ENCODE results near the gene KCNT2. TPM values are rescaled to one million over a fixed set of nuclear protein-coding genes. Genes with fewer than 3 reads are reported as not detected.

KCNT2 gene
- total RNA-seq, 1 experiment from 2014 or later = 9.1 TPM

- no peak for DNase-seq
- Histone ChIP-seq H4K8ac (replicated peaks; ENCODE audit: insufficient read length, low read depth, low read length) (no peak overlapping the region), H2BK5ac (ENCODE audit: insufficient read length, low read length) (no peak overlapping the region), H2BK20ac (ENCODE audit: low read depth, low read length, poor library complexity, severe bottlenecking) (no peak overlapping the region), H3K14ac (ENCODE audit: insufficient read depth, low read length) (no peak overlapping the region), H2AK5ac (ENCODE audit: insufficient read length, low read length) (no peak overlapping the region), H2BK120ac (ENCODE audit: low read depth, low read length, poor library complexity, severe bottlenecking) (no peak overlapping the region), H3K18ac (ENCODE audit: insufficient read length, low read depth, low read length) (no peak overlapping the region), H3K79me1 (ENCODE audit: insufficient read depth, low read depth, low read length, poor library complexity, severe bottlenecking) (no peaks in the 10 kb centered on the region), H3K79me2 (ENCODE audit: insufficient read depth, low read length) (no peaks in the 10 kb centered on the region), H4K20me1 (ENCODE audit: control insufficient read depth, insufficient read depth, insufficient read length) (no peaks in the 10 kb centered on the region), H3K9me3 (ENCODE audit: control insufficient read depth, low read depth, low read length) (no peaks in the 10 kb centered on the region), H2BK15ac (ENCODE audit: low read depth, low read length) (no peak overlapping the region), H3K4me2 (ENCODE audit: insufficient read depth, insufficient read length, low read length) (no peak overlapping the region), H3K56ac (ENCODE audit: insufficient read length, low read depth, low read length) (no peak overlapping the region), H3K4me1 (ENCODE audit: insufficient read depth, low read length) (no peaks in the 10 kb centered on the region), H3K4ac (ENCODE audit: low read depth, low read length) (no peak overlapping the region), H3T11ph (ENCODE audit: low read length) (no peak overlapping the region), H3K27me3 (ENCODE audit: insufficient read depth, low read length) (no peaks in the 10 kb centered on the region), H3K27ac (ENCODE audit: insufficient read length, low read depth, low read length) (no peak overlapping the region), H4K91ac (ENCODE audit: insufficient read length, low read depth, low read length) (no peak overlapping the region), H3K9ac (ENCODE audit: extremely low read depth, insufficient read length, low read length) (no peak overlapping the region), H2AFZ (ENCODE audit: low read length) (no peak overlapping the region), H3K23me2 (ENCODE audit: insufficient read length, low read depth, low read length, poor library complexity, severe bottlenecking) (no peaks in the 10 kb centered on the region), H3K23ac (ENCODE audit: insufficient read length, low read depth, low read length) (no peak overlapping the region), H4K5ac (ENCODE audit: insufficient read length, low read depth, low read length) (no peak overlapping the region), H2BK12ac (ENCODE audit: insufficient read length, low read depth, low read length) (no peak overlapping the region)
- H3K4me1 Mint-ChIP-seq = 0 out of 4 replicates have a peak, but pooled peaks cover 0 to 2% of the 10 kb centered on the region in 2 experiments
- no CpG with 5 or more reads among the region's 3 CpGs for WGBS (ENCODE audit: extremely low coverage, insufficient read length, low lambda C conversion rate)
- H3K36me3 Mint-ChIP-seq (ENCODE audit: insufficient read depth in 1 of 3, low read depth in 3 of 3) = peaks cover 8 to 10% (median 9%) of the 10 kb centered on the region in 3 experiments
- no peak overlapping the region for H3K27ac Mint-ChIP-seq
- TF ChIP-seq, protein P1, sequence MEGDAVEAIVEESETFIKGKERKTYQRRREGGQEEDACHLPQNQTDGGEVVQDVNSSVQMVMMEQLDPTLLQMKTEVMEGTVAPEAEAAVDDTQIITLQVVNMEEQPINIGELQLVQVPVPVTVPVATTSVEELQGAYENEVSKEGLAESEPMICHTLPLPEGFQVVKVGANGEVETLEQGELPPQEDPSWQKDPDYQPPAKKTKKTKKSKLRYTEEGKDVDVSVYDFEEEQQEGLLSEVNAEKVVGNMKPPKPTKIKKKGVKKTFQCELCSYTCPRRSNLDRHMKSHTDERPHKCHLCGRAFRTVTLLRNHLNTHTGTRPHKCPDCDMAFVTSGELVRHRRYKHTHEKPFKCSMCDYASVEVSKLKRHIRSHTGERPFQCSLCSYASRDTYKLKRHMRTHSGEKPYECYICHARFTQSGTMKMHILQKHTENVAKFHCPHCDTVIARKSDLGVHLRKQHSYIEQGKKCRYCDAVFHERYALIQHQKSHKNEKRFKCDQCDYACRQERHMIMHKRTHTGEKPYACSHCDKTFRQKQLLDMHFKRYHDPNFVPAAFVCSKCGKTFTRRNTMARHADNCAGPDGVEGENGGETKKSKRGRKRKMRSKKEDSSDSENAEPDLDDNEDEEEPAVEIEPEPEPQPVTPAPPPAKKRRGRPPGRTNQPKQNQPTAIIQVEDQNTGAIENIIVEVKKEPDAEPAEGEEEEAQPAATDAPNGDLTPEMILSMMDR (conservative IDR thresholded peaks at IDR 0.05) = no peak
- peaks cover 15 to 16% of the 10 kb centered on the region in 2 experiments; a peak in 4 of 5 replicates for H3K9me3 Mint-ChIP-seq
- H3K4me3 Mint-ChIP-seq = no peak overlapping the region
- H3K27me3 Mint-ChIP-seq (ENCODE audit: low read depth) = no peaks in the 10 kb centered on the region
Measured at GRCh38 chr1:196193896-196194559, 414.2 kb downstream of the KCNT2 start.

Data from H9 (cell line).